GM18502 (cell line): ENCODE data around the gene ESYT1.
"Not testable (repeated sequence)": the region's sequence is repeated elsewhere in the genome, so short reads cannot be mapped to it uniquely, and the experiment has no call there.

Experiments
- ATAC-seq: cut with Tn5 transposase; IDR thresholded peaks from one replicate; pipeline ENCODE4 v1.9.1; 2021; ENCODE audit warnings: mild to moderate bottlenecking; ENCODE audit not compliant: unreplicated experiment, poor library complexity

ESYT1 gene

GRCh38 chr12:56103066-56103711, 24.9 kb upstream of the ESYT1 start:
- no peak for ATAC-seq

GRCh38 chr12:56103823-56104108, 24.3 kb upstream of the ESYT1 start:
- ATAC-seq: no peak

DNA sequence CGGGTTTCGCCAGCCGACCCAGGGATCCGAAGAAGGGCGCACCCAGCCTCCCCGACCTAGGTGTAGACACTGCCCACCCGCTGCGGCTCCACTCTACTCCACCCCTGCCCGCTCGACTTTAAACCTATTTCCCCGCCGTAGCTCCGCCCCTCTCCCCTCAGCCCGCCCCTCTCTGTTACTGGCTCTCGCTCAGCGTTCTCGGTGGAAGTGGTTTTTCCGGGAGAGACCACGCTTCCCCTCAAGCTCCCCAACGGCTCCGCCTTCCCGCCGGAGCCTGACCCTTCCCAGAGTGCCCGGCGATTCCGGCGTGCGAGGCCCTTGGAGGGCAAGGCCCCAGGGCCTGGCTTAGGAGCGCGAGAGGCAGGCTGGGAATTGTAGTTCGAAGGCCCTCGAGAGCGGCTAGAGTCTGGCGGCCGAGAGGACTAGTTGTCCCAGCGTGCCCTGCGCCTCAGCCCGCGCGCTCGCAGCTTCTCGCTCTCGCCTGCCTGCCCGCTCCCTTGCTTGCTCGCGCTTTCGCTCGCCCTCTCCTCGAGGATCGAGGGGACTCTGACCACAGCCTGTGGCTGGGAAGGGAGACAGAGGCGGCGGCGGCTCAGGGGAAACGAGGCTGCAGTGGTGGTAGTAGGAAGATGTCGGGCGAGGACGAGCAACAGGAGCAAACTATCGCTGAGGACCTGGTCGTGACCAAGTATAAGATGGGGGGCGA, 23.8 kb upstream of the ESYT1 start, which contains the start of gene PA2G4:
PA2G4 (plus strand) TSS at position 451 of the 706 bp plus-strand sequence; CDS start at position 630, 179 bp downstream.
- peak; percentile 96 for ATAC-seq

GRCh38 chr12:56104815-56105608, 23.1 kb upstream of the ESYT1 start:
- ATAC-seq: peak; percentile 9

GRCh38 chr12:56105609-56105902, 22.5 kb upstream of the ESYT1 start:
- ATAC-seq: no peak

GRCh38 chr12:56107242-56107641, 20.8 kb upstream of the ESYT1 start:
- no peak for ATAC-seq

DNA sequence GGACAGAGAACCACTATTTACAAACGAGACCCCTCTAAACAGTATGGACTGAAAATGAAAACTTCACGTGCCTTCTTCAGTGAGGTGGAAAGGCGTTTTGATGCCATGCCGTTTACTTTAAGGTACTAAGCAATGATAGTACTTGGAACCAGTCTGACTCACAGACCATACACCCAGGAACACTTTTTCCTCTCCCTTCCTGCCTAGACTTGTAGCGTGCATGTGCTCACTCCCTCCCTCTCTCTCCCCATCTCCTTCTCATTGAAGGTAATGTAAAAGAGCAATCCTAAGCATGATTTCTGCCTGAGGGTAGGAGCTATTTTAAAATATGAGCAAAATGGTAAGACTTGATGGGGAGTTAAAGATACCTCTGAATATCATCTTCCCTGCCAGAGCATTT, 17.5 kb upstream of the ESYT1 start:
- no peak for ATAC-seq

DNA sequence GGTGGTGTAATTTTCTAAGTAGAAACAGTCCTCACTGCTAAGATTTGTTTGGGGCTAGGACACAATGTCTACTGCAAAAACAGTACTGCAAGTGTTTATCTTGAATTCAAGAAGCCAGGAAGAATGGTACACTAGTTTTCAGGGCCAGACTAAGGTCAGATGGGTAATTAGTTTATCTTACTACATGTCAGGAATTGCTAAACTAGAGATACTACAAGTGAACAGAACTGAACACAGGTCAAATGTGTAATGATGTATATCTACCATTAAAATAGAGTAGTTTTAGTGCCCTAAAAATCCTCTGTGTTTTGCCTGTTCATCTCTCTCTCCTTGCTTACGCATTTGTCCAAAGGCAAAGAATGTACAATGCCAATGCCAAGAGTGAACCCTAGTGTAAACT, 14.0 kb upstream of the ESYT1 start:
- ATAC-seq: no peak

- ATAC-seq: no peak
Measured at GRCh38 chr12:56115329-56115728, 12.7 kb upstream of the ESYT1 start.

GRCh38 chr12:56116267-56117081, 11.6 kb upstream of the ESYT1 start, which contains the start of gene RPL41:
Gene RPL41, plus strand, starts transcription at chr12:56116633.
- peak; percentile 46 for ATAC-seq

- not testable (repeated sequence) for ATAC-seq
Measured at GRCh38 chr12:56117082-56117706, 10.9 kb upstream of the ESYT1 start.

GRCh38 chr12:56117778-56118687, 10.0 kb upstream of the ESYT1 start, which contains the start of gene ZC3H10:
Gene ZC3H10, plus strand, starts transcription at chr12:56118266. Its CDS starts 2,297 bp downstream, at chr12:56120563.
- peak; percentile 82 for ATAC-seq

DNA sequence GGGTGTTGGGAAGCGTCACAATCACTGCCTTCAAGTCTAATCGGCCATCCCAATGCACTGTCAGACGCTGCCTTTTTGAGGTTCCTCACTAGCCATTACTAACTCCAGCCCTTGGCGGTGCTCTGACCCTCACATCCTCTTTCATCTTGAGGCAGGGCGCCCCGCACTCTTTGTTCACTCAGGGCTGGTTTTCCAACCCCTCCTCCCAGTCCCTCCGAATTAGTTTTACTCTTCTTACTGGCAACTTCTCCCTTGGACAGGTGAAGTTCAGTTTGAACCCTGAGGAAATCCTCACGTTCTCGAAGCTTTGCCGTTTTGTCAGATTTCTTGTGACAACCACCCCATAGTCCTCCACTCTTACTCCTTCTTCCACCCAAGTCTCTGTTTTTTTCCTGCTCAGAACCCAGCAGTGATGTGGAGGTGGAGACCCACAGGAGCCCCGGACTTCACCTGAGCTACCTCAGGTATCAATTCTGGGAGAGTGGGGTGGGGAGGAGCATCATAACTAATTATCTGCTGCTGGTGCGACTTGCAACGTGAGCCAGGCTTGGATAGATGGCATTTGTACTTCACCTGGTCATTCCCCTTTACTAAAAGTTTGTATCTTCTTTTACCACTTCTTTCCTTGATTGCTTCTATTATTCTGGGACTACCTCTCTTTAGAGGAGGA, 9.2 kb upstream of the ESYT1 start:
- peak; percentile 4 for ATAC-seq

DNA sequence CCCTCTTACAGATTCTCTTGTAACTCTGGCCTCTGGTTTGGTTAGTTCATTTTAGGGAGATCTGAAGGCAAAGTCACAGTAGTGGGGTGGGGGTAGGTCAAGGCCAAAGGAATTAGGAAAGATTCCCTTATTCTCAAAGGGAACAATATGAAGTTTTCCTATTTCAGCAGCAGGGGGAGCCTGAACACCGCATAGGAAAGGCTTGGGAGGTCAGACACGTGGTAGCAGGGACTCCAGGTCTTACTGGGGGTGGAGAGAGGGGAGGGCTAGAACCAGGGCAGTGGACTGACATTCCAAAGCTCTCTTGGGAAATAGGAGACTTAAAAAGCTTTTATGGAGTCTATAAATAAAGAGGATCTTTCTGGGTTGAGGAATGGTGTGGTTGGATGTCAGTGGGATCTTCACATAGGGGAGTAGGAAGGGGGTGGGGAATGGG, 8.7 kb upstream of the ESYT1 start:
- ATAC-seq: no peak

DNA sequence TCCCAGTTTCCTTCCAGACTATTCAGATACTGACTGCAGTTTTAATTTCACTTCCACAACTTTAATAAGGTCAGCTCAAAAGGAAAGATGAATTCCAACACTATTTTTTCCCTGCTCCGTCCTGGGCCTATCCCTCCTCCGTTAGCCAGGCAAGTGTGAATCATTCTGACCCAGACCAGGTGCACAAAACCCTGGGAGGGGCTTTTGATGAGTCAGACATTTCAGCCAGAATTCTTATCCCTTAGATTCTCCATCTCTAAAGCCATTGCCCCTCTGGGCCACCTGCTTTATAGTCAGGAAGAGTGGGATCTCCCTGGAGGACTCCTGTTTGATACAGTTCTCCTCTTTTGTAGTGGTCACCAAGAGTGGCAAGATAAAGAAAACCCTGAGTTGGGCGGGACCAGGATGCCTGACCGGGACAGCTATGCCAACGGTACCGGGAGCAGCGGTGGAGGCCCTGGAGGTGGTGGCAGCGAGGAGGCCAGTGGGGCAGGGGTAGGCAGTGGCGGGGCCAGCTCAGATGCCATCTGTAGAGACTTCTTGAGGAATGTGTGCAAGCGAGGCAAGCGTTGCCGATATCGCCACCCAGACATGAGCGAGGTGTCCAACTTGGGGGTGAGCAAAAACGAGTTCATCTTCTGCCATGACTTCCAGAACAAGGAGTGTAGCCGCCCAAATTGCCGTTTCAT, 7.8 kb upstream of the ESYT1 start:
- ATAC-seq: no peak

GRCh38 chr12:56121204-56121870, 6.7 kb upstream of the ESYT1 start:
- ATAC-seq: no peak

DNA sequence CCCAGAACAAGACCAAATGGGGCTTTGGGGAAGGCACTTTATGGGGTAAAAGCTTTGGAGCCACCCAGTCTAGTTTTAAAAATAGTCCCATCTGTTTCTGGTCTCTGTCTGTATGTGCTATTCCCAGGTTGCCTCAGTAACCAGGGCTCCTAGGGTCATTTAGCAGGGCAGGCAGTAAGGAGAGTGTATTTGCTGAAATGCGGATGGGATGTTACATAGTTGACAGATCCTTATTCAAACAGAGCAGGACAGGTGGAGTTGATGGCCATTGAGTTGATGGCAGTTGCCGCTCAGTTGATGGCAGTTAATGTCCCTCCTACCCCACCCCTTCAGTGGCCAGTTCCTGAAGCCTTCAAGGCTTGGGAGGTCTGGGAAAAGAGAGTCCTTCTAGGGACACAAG, 5.4 kb upstream of the ESYT1 start:
- ATAC-seq: no peak
